Measurements from ENCODE around the gene B4GAT1.
"Not testable (repeated sequence)": the region's sequence is repeated elsewhere in the genome, so short reads cannot be mapped to it uniquely, and the experiment has no call there.

The B4GAT1 gene

DNA sequence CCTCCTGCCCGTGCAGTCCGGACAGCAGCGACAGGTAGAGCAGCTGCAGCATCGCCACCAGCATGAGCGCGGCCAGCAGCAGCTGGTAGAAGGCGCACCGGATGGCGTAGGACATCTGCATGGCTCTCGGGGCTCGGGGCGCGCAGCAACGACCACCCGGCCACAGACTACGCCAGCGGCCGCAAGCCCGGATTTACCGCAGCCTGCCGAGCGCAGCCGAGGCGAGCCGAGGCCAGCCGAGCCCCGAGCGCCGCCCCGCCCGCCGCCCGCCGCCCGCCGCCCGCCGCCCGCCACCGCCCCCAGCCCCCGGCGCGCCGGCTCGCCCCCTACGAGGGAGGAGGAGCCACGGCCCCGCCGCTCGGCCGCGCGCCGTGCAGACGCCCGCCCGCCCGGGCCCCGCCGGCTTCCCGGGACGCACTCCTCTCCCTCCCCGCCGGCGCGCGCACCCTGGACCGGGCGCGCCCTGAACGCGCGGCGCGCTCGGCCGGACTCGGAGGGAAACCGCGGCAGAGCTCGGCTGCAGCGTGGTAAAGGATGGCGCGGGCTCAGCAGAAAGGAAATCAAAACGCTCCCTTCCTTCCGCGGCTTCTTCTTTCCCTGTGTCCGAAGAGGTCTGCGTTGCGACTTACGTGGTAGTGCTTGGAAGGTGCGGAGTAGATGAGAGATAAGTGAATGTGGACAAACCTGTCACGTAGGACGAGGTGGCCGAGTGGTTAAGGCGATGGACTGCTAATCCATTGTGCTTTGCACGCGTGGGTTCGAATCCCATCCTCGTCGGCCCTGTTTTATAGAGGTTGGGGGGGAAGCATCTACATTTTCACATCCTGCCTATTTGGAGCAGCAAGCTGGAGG, at the start of gene B4GAT1:
TSS of gene B4GAT1 (minus strand) at position 205 of the 852 bp plus-strand sequence. CDS start at position 121, 84 bp downstream.
- peak; percentile 71 for DNase-seq (ENCODE audit: low read depth)

DNA sequence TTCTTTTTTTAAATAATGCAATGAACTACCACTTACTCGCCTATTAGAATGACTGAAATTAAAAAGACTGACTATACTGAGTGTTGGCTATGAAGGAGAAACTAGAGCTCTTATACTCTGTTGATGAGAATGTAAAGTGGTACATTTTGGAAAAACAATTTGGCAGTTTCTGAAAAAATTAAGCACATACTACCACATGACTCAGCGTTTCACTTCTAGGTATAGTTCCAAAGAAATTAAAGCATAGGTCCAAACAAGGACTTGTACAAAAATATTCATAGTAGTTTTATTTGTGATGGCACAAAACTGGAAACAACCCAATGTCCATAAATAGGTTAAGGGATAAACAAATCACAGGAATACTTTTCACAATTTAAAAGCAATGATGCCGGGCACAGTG, 46.5 kb upstream of the B4GAT1 start:
- no peak for DNase-seq (ENCODE audit: low read depth)

DNA sequence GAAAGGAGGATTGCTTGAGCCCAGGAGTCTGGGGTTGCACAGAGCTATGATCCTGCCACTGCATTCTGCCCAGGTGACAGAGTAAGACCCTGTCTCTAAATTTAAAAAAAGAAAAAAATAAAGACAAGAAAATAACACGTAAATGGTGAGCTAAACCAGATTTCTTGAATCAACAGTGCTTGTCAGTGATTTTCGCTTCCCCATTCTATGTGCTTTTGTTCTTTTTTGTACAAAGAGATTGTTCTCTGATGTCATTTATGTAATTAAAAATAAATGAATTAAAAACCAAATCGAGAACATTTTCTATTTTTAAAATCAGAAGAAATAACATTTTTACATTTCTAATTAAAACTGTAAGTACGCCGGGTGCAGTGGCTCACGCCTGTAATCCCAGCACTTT, 43.9 kb upstream of the B4GAT1 start:
- DNase-seq (ENCODE audit: low read depth) = no peak

DNA sequence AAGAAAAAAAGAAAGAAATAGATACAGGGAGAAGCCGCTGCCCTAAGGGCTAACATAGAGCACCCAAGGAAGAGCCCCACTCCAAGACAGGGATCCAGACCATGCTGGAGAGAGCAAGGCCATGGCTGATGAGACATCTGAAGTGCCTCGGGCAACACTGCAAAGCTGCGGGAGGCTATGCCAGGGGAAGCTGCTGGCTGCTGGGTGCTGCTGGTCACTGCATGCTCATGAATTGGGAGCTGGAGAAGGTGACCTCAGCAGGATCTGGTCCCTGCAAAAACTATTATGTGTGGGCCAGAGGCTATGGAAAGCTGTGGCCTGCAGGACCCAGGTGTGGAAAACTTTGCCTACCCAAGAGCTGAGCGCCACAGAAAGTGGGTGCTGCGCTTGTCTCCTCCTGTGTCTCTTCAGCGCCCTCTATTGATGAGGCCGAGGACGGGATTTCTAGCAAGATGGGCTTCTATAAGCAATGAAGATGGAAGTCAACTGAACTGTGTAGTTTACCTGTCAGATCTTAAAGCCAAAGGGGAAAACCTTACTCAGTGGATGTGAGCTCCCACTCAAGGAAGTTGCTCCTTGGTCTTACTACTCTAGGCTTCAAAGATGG, 41.5 kb upstream of the B4GAT1 start:
- peak; percentile 59 for DNase-seq (ENCODE audit: low read depth)

DNA sequence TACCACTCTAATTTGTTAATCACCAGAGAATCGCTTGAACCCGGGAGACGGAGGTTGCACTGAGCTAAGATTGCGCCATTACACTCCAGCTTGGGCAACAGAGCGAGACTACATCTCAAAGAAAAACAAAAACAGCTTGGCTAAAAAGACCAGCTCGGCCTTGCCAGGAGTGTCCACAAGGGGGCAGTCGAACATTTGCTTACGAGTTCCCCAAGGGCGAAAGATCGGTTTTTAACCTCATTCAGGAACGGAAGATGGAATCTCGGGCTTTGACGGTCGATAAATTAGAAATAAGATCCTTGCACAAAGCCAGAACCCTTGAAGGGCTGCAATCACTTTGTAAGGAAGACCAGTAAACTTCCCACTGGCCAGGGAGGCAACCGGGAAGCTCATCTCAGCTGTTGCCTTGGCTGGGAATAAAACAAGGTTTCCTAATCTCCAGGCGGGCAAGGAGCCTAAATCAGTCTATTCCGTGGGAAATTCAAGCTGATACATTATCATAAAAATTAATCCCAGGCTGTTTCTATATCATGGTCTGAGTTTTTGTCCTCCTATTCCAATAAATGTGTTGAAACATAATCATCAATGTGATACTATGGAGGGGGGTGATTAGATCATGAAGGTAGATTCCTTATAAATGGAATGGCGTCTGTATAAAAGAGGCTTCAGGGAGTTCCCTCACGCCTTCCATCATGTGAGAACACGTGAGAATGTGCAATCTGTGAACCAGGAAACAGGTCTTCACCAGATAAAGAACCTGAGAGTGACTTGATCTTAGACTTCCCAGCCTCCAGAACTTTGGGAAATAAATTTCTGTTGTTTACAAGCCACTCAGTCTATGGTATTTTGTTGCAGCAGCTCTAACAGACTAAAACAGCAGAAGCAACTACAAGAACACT, 39.0 kb upstream of the B4GAT1 start:
- DNase-seq (ENCODE audit: low read depth) = peak; percentile 73

DNA sequence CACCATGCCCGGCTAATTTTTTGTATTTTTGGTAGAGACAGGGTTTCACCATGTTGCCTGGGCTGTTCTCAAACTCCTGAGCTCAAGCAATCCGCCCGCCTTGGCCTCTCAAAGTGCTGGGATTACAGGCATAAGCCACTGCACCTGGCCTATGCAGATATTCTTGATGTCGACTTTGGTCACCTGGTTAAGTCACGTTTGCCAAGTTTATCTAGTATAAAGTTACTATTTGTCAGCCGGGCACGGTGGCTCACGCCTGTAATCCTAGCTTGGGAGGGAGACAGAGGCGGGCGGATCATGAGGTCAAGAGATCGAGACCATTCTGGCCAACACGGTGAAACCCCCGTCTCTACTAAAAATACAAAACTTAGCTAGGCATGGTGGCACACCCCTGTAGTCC, 36.9 kb upstream of the B4GAT1 start:
- not testable (repeated sequence) for DNase-seq (ENCODE audit: low read depth)

DNA sequence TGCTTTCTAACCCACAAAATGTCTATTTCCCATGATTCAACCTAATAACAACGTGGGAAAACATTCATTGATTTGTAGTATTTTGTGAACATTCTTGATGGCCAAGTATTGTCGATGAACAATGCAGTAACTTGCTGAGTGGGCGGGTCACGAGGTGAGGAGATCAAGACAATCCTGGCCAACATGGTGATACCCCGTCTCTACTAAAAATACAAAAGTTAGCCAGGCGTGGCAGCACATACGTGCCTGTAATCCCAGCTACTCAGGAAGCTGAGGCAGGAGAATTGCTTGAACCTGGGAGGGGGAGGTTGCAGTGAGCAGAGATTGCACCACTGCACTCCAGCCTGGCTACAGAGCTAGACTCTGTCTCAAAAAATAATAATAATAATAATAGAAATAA, 32.8 kb upstream of the B4GAT1 start:
- DNase-seq (ENCODE audit: low read depth) = not testable (repeated sequence)

DNA sequence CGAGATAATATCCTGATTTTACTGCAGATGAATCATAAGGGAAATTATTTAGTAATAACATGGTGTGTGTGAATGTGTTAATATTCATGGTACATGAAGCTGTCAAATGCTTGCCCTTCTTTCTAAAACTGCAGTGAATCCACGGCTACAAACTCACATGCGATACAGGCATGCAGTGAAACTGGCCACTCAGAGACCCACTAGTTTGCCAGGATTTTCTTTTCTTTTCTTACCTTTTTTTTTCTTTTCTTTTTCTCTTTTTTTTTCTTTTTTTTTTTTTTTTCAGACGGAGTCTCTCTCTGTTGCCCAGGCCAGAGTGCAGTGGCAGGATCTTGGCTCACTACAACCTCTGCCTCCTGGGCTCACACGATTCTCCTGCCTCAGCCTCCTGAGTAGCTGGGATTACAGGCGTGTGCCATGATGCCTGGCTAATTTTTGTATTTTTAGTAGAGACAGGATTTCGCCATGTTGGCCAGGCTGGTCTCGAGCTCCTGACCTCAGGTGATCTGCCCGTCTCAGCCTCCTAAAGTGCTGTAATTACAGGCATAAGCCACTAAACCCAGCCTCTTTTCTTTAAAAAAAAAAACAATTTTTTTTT, 26.4 kb upstream of the B4GAT1 start:
- DNase-seq (ENCODE audit: low read depth) = not testable (repeated sequence)

DNA sequence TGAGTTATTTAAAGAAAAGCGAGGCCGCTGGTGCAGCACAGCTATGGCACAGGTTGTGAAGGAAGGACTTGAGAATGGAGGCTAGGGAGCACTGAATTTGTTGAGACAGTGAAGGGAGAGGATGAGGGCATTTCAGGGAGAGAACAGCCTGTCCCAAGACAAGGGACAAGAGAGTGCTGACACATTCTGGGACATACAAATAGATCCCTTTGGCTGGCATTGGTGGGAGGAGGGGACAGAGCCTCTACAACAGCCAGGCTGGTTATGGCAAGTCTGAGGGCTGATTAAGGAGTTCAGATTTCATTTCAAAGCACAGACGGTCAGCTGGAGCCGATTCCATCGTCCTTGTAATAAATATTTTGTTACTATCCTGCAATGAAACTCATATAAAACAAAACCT, 25.8 kb upstream of the B4GAT1 start:
- DNase-seq (ENCODE audit: low read depth) = no peak

DNA sequence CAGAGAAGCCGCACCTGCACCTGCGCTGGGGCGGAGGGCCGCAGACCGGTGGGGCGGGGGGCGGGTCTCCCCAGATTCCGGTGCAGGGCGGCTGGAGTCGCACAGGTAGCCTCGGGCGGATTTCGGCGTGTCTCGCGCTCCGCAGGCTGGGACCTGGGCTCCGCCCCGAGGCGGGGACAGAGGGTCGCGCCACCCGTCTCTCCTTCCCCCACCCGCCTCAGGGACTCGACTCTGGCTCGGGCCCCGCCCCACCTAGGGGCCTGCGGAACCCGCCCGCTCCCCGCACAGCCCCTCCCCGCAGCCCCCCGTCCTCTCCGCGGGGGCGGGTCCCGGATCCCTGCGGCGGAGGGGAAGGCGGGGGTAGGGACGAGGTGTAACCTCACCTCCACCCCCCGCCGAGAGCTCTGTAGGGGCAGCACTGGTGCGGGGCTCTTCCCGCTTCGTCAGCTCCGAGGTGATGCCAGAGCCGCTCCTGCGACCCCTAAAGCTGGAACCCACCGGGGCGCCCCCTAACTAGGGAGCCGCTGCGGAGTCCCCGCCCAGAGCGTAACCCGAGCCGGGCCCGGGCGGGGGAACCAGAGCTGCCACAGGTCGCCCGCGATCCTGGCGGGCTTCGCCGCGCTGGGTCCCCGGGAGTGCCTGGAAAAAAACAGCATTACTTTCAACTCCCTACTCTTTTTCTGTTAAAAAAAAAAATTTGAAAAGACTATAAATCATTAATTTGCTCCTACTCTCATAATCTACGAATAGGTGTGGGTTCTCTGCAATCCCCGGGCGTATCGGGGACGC, 24.4 kb upstream of the B4GAT1 start, which contains the start of gene SLC29A2:
TSS of gene SLC29A2 (minus strand) at position 134 of the 789 bp plus-strand sequence. CDS start 169 bp downstream, outside the sequence.
- peak; percentile 71 for DNase-seq (ENCODE audit: low read depth)

DNA sequence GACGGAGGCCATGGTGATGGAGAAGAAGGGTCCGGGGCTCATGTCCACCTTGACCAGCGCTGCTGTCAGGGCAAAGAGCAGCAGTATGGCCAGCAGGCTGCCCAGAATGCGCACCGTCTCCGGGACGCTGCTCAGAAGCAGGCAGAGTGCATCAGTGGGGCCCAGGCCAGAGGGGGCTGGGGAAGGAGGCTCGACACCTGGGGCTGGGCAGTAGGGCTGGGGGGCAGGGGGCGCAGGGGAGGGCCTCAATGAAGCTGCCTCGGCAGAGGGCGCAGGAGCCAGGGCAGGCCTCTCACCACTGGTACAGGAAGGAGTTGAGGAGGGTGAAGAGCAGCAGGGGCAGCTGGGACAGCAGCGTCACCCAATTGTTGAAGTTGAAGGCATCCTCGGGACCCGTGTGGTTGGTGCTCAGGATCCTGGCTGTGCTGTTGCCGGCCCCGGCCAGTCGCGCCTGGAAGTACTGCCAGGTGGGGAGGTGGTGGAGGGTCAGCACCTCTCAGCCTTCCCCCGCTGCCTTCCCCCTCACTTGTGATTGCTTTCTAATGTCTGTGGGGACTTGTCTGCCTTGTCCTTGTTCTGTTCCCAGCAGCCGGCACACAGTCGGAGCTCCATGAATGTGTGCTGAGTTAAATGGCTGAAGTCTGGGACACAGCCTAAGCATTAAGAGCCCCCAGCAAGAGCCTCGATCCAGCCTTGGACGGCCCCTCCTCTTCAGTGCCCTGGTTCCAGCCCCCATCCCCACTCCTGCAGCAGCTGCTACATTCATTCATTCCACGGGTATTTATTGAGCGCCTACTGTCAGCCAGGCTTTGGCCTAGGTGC, 21.9 kb upstream of the B4GAT1 start:
- no peak for DNase-seq (ENCODE audit: low read depth)

DNA sequence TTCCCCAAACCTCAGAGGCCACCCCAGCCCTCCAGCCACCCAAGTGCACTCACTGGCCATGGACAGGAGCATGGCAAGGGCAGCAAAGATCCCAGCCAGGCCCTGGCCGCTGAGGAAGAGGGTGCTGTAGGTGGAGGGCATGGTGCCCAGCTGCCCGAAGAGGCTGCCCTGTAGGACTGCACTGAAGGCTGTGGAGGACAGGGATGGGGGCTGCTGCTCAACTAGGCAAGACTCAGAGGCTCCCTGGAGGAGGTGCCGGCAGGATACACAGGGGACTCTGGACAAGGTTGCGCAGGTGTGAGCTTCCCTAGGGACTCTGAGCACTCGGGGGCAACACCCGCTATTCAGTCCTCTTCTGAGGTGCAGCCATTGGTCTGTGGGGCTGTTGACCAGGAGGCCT, 21.1 kb upstream of the B4GAT1 start:
- DNase-seq (ENCODE audit: low read depth) = no peak

DNA sequence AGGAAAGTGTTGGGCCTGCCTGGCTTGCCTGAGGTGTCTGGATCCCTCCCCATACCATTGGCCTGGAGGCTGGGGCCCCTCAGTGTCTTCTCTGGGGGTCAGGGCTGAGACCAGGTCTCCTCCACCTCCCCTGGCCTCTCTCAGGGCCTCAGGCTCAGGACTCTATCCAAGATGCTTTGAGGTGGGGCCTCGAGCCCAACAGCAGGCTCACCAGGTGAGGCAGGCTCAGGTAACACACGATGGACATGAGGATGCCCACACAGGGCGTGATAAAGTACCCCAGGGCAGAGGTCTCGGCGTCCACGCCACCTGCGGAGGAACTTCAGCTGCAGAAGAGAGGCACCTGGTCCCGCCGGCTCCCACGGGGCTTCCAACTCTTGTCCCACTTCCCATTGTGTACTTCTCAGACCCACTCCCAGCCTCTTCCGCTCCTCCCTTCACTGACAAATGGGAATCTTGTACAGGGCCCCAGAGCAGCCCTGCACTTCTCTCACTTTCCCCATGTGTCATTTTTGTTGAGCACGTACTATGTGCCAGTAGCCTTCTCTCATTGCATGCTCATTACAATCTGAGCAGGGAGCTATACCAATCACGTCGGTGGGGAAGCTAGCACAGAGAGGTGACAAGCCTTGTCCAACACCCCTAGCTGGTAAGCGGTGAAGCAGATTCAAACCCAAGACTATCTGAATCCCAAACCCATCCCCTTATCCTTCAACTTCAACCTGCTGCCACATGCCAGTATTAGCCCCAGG, 20.3 kb upstream of the B4GAT1 start:
- DNase-seq (ENCODE audit: low read depth) = no peak

DNA sequence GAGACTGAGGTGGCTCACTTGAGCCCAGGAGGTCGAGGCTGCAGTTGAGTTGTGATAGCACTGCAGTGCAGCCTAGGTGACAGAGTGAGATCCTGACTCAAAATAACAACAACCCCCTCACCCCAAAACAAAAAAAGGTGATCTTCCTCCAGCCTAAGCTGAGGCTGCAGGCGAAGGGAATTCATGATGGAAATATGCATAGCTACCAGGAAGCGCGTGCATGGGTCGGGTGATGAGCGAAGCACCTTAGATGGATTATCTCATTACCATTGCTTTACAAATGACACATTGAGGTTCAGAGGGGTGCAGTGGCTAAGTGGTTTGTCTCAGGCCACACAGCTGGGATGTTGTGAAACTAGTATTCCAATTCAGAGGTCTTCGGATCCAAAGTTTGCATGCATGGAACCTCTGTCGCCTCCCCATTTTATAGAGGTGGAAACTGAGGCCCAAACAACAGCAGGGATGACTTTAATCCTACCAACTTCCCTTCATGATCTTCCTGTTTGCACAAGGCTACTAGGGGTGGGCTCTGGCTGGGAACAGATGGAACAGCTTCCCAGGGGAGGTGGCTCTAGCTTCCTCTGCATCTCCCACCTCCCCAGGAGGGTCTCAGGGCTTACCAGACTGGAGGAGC, 19.5 kb upstream of the B4GAT1 start:
- DNase-seq (ENCODE audit: low read depth) = no peak

DNA sequence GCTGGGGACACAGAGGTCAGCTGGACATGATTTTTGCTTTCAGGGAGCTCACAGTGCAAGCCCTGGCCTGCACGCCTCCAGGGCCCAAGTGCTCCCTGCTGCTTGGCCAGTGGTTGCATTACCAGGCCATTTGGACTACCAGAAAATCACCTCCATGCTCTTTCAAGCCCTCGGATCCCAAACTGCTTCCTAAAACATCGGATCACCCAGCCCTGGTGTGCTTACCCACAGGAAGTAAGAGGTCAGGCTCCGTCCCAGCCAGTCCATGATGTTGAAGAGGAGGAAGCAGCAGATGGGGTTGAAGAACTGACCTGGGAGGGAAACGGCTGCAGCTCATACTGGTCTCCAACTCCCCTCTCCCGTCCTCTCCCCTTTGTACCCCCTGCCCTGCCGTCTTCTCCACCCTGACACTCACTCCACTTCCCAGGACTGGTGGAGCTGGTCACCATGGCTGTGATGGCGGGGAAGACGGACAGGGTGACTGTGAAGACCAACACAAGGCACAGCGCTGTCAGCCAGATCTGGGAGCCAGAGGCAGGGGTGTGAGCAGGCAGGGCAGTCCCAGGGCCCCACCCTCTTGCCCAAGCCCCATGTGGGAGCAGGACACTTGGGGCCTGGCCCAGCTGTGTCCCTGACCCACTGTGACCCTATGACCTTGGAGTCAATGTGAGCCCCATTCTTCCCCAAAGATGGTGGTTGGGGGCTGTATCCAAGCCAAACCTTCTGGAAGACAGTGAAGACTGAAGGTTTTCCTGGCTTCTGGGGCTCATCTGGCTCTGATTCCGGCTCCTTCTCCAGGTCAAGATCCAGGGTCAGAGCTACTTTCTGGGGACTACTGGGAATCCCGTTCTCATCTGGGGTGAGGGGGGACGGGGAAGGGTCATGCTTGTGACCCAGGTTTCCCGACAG, 18.5 kb upstream of the B4GAT1 start:
- DNase-seq (ENCODE audit: low read depth) = no peak

DNA sequence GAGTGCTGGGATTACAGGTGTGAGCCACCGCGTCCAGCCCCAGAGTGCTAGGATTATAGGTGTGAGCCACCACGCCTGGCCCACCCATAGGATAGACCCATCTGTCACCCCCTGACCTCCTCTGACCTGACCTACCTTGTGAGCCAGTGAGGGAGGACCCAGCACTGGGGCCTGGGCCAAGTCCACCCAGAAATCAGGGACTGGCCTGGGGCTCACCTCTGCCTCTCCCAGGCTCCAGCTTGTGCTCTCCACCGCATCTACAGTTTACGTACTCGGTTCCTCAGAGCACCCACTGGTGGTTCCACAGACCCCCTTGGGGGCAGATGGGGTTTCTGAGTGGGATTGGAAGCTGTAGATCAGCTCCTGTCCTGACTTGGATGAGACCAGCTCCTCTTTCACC, 17.7 kb upstream of the B4GAT1 start:
- DNase-seq (ENCODE audit: low read depth) = no peak

DNA sequence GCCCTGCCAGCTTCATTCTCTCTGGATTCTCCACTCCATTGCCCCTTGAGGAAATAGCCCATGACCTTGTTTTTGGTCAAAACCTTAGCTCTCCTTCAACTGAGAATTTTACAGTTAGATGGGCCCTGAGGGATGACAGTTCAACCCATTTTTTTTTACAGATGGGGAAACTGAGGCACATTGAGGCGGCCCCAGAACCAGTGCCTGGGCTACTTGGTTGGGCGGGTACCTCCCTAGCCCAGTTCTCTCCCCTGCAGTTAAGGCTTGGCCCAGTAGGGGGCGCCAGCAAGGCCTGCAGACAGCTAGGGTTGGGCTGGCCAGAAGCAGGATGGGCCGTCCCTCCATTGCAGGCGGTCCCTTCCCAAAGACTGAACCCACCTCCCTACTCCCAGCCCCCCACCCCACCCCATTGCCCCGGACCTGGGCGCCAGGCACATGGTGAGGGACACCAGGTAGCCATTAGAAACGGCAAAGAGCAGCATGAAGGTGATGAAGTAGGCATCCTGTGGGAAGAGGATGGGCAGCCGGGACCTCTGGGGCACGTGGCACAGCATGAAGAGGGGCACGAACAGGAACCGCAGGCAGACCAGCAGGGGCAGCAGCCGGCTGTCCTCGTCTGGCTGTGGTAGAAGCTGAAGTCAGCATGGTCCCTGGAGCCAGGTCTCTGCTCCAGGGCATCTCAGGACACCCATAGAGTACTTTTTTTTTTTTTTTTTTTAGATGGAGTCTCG, 16.5 kb upstream of the B4GAT1 start:
- peak; percentile 61 for DNase-seq (ENCODE audit: low read depth)
